DMS 273 treated with DMSO at 0.1 percent for 48 hours (cell line): Measurements from ENCODE around the gene FOXN3.
"Not testable (repeated sequence)": the region's sequence is repeated elsewhere in the genome, so short reads cannot be mapped to it uniquely, and the experiment has no call there.

ENCODE experiments used
- DNase-seq: peaks from one replicate; lab custom pipeline; 2025; lab: John Stamatoyannopoulos, UW

Gene FOXN3

DNA sequence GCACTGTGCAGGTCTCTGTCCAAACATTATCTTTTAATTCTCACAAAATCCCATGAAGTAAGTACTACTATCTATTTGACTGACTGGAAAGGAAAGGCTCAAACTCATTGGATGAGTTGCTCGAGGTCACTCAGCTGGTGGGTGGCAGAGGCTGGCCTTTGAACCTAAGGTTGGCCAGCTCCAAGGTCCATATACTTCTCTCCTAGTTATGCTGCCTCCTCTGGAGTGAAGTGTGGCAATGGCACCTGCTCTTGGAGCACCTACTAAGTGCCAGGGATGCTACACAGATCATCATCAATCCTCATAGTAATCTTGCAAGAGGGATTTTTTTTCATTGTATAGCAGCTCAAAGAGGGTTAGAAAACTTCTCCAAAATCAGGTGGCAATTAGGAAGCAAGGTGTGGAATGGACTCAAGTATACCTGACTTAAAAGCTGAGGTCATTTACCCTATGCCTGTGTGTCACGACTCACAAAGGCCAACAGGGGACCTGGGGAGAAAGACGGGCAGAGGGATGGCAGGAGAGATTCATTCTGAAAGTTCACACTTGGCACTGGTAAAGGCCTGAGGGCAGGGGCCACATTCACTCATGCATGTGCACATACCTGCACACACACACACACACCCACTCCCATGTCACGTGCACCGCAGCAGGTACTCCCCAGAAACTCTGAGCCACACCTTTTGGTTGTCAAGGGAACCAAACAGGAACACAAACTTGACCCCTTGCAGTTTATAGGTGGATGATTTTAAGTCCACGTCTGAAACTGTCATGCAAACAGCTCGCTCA, 146.4 kb downstream of the FOXN3 start:
- DNase-seq, result no peak

DNA sequence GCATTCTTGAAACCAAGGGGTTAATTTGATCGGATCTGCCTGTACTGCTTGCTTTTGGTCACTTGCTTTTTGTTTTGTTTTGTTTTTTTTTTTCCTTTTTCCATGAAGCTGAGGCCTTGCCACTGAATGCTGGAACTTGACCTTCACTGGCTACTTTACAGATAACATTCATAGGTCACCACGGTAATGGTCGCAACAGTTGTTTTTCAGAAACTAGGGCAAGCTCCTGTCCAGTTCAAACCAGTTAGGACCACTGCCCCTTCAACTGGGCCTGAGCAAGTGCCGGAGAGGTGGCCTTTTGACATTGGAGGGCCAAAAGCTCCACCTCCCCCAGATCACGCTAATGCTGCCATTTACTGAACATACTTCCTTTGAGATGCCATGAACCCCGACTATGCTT, 147.6 kb downstream of the FOXN3 start:
- DNase-seq, result no peak

DNA sequence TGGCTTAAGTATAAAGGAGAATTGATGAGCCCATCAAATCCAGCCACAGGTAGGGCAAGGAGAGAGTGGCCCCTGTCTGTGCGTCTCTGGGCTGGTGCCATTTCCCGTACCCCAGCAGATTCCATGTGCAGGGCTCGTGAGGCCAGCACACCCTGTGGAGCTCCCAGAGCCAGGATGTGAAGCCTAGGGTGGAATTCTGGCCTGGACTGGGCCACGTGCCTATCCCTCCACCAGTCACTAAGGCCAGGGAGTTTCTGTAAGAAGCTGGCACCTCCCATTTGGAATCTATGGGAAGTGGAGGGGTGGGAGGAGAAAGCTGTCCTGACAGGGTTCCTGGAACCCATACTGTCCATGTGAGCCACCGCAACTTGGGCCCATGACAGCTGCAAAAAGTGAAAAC, 148.5 kb downstream of the FOXN3 start:
- no peak for DNase-seq

DNA sequence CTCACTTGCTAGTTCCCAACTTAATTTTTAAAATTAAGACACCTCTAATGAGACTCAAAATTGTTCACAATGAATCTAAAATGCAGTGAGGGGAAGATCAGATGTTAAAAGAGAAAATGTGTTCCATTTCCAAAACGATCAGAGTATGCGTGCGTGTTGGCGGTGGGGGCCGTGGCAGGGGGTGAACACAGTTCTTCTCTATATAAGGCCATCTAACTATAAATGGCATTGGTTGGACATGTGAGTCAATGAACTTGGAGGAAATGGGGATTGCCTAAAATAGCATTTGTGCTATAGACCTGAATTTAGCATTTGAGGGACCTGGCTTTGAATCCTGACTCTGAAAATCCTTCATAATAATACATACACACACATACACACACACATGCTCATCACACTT, 149.4 kb downstream of the FOXN3 start:
- DNase-seq, result no peak

DNA sequence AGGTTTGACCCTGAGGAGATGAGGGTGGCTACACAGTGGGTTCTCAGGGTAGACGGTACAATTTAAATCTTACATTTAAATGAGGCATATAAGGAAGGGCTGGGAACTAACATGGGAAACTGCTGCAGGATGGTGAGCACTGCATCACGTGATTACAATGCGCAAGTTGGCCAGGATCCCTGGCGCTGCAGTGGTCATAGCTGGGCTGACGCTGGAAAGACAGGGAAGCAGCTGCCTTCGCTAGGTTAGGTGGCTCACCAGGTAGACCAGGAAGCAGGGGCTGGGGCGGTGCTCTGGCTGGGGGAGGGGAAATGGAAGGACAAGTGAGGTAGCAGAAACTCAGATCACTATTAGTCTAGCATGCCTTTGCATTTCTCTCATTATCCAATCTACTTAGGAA, 149.9 kb downstream of the FOXN3 start:
- no peak for DNase-seq

DNA sequence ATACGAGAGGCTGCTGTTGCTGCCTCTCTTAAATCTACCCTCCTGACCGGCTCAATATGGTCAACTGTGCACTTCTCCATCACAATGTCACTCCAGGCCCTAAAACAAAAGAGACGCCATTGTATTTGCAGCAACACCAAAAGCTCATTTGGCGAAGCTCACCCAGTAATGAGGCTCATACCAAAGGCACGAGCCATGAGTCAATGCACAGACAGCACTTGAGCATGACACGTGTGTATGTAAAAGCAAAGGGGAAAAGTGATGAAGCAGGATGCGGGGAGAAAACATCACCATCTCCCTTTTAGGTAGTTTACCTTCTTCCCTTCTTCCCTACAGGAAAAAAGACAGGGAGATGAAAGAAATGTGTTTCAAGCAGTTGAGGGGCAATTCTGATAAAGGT, 150.3 kb downstream of the FOXN3 start:
- DNase-seq, result no peak

DNA sequence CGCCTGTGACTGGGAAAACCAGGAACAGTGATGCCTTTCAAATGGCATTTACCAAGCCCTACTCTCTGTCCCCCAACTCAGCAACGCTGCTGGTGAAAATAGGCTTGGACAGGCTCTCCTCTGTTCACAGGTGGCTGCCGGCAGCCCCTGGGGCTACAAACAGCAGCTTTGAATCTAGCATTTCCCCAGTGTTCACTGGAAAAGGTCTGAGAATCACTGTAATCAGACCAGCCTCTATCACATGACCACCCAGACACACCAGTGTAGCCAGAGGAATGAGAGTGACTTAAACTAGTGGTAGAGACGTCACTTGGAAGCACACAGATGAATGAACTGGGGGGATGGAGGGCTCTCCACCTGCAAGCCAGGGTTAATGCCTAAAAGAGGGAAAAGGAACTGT, 151.8 kb downstream of the FOXN3 start:
- DNase-seq, result no peak

DNA sequence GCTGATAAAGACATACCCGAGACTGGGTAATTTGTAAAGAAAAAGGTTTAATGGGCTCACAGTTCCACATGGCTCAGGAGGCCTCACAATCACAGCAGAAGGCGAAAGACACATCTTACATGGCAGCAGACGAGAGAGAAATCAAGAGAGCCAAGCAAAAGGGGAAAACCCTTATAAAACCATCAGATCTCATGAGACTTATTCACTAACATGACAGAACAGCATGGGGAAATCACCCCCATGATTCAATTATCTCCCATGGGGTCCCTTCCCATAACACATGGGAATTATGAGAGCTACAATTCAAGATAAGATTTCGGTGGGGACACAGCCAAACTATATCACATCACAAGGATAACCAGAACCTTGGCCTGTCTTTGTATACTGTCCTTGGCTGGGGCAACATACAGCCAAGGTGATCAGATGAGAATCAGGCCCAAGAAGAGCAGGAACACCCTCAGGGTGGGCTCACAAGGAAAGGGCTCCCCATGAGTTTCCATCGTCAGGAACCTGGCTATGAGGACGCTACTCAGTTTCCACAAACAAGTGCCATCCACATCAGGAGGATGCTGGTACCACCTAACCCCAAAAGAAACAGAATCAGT, 152.7 kb downstream of the FOXN3 start:
- DNase-seq, result no peak

DNA sequence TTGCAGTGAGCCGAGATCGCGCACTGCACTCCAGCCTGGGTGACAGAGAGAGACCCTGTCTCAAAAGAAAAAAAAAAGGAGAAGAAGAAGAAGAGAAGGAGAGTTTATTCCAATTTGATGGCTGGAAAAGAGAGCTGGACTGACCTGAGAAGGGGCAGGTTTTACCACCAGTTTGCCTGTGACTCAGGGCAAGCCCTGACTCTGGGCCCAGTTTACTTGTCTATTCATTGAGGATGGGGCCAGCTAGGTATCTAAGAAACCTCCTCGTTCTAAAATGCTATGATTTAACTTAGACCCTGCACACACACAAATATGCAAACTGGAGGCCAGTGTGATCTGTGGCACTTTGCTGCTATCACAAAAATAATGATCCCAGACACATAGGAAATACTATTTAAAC, 155.0 kb downstream of the FOXN3 start:
- DNase-seq, result no peak

DNA sequence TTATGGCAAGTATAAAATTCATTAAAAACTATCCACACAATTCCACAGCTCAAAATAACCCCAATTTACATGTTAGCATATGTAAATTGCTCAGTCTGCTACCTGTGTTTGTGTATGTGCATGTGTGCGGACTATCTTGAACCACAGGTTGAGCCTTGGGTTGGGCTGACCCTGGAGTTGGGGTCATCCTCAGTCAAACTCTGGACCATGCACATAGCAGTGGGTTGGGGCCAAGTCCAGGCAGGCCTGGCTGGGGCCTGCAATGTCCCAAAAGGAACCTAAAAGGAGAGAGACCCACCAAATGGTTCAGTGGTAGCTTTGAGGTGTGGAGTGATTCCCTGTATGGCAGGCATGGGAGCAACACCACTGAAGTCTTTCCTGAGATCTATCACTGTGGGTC, 156.1 kb downstream of the FOXN3 start:
- DNase-seq, result no peak

DNA sequence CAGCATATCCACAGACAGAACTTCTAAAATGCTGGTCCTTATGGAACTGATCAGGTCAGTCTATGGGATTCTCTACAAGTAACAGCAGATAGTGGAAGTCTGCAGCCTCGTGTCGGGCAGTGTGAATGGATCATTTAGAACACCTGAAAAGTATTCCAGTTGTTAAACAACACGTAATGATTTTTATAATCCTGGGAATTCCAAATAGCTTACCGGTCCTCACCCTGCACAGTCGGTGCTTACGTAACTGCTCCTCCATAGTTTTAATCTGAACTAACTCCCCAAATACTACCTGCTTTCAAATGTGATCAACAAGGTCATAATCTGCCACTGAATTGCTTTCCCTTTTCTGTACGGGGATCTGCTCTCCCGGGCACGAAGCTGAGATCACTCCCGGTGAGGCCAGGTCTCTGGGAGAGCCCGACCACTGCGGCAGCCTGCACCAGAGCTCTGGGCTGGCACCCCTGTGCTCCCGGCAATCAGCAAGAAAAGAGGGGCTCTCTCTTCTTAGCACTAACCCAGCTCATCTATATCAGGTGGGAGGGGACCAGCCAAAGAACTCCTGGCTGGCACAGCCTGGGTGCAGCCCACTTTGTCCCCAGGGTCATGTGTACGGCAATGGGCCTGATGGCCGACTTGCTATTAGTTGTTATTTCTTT, 157.0 kb downstream of the FOXN3 start:
- no peak for DNase-seq

DNA sequence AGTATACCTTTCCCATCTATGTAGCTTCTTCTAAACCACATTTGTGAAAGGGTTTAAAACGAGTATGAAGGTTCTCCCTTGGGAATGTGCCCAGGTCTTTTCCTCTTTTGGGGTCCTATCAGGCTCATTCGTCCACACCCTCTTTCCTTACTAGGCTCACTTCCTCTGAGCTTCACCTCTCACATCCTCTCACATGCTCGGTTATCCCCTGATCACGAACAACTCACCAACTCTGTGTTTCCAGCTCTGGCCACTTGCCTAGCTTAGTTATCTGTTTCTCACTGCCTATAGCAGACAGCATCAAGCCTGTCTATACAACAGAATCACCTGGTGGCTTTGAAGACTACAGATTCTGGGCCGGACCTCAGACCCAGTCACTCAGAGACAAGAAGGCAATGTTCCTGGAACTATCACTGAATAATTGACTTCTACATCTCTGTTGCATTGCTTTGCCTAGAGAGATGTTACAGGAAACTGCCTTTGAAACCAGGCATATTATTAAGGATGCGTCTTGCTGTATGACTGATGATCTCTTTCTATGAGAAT, 158.2 kb downstream of the FOXN3 start:
- DNase-seq, result no peak

DNA sequence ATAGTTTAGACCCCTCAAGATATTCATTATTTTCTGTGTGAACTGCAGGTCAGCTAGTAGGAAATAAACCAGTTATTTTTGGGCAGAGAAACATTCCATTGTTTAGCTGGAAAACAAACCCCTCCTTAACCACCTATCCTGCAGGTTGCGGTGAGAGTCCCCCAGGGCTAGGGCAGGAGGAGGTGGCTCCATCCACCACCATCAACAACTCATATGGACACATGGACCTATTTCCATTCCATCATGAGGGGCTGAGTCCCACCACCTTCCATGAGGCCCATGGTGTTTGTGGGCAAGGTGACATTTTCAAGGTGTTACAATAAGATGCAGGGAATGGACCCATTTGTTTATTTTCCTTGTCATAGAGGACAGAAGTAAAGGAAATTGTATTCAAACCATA, 160.1 kb downstream of the FOXN3 start:
- DNase-seq, result no peak

DNA sequence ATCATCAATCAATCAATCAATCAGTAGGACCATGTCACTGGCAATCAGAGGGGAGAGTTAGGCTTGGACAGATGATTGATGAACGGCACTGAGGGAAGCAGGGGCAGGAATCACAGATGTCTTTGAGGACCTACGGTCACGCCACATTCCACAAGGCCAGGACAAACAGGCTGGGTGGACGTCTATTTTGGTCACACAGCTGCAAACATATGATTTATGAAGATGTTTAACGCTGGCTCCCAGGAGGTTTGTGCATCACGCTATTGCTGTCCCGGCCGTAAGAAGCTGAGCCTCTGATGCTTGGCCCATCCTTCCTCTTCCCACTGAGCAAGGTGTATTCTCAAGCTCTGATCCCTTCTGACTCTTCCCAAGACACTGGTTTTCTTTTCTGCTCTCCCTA, 160.8 kb downstream of the FOXN3 start:
- DNase-seq, result no peak

DNA sequence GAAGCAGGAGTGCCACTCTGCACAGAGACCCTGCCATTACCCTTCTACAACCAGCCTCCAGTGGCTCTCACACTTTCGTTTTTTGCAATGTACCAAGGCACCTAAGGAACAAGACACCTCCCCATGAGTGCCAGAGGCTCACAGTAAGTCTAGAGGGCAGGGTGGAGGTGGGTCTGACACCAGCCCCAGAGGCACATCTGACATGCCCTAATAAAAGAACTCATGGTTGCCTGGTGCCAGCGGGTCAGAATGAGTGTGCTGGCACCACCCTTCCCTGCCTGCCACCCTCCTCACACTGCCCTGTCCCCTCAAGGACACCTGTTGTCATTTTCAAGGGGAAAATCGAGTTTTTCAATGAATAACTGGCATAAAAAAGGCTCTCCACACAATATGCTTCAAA, 161.2 kb downstream of the FOXN3 start:
- DNase-seq, result no peak

DNA sequence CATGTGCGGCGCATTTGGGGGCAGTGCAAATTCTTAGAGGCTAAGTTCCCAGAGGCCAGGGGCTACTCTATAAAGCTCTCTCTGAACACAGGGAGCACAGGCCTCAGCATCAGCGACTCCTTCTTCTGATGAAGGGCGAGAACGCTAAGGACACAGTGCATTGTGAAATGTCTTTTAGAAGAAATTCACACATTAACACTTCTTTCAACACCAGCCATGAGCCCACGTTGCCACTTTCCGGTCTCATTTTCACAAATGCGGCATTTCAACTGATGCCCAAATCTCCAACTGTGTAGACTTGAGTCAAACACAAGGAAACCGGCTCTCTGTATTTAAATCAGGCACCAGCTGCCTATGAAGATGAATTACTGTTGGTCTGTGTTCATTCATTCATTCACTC, 162.0 kb downstream of the FOXN3 start:
- DNase-seq, result no peak

DNA sequence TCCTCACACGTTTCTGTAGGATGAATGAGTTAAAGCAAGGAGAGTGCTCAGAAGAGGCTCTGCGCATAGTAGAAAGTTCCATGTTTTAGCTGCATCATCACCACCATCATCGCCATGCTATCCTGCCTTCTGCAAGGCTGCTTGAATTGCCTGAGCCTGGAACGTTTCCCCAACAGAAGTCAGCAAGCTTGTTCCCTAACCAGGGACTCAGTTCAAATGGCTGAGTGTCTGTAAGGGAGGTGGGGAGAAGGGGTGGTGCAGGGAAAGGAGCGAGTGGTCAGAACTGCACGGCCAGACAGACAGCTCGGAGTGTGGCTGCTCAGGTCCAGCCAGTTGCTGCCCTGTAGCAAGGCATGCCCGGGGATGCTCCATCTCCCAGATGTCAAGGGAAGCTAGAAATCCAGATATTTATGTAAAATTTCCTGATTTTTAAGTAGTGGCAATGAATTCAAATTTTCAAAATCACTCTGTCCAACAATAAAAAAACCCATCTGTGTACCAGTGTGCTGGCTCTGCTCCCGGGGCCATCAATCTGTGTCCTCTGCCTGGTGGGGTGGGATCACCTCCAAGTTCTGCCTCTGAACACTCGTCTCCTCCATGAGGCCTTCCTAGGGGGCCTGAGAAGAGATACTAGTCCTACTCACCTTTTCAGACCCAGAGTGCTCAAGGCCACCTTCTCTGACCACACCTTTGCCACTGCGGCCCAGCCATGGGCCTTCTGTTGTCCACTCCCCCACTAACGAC, 162.7 kb downstream of the FOXN3 start:
- DNase-seq, result no peak

DNA sequence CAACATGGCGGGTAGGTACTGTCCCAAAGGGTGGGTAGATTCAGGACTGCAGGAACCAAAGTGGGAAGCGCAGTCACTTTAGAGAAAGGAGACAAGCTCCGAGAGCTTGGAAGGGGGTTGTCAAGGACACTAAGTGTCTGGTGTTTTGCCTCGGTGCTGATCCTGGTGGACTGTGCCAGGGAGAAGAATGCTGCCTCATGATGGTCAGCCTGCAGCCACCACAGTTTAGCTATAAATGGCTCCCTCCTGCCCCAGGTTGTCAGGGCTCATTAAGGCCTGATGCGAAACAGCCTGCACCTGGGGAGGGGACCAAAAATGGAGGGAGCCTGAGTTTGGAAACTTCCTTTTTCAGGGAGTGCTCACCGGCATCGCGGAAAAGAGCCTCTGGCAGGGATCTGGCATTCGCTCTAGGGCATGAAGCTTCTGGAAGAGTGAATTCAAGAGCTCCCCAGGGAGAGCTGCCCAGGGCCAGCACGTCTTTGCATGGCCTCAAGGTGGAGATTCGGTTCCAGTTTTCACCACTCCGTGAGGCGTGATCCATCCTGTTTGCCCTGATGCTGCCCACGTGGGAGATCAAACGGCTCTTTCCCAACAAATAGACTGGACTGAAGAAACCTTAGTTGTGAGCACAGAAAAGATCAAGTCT, 164.0 kb downstream of the FOXN3 start:
- DNase-seq, result no peak

DNA sequence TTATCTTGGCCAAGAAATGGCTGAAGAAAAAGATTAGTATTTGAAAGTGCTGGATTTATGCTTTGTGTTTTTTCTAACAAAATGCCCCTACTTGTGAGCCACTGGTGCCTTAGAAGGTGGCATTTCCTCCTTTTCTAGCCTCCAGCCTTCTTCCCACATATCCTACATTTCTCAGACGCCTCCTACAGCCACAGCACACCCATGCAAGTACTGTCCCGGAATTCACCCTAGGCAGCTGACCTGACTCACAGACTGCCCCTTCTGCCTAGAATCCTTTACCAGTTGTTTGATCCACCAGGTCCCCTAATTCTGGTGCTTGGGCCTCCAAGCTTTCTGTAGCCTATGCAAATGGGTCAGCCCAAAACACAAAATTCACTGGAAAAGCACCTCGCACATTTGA, 166.0 kb downstream of the FOXN3 start:
- DNase-seq, result no peak

DNA sequence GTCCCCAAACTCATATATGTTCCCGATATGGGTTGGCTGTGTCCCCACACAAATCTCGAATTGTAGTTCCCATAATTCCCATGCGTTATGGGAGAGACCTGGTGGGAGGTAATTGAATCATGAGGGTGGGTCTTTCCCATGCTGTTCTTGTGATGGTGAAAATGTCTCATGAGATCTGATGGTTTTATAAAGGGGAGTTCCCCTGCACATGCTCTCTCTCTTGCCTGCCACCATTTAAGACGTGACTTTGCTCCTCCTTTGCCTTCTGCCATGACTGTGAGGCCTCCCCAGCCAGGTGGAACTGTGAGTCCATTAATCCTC, 166.4 kb downstream of the FOXN3 start:
- not testable (repeated sequence) for DNase-seq

DNA sequence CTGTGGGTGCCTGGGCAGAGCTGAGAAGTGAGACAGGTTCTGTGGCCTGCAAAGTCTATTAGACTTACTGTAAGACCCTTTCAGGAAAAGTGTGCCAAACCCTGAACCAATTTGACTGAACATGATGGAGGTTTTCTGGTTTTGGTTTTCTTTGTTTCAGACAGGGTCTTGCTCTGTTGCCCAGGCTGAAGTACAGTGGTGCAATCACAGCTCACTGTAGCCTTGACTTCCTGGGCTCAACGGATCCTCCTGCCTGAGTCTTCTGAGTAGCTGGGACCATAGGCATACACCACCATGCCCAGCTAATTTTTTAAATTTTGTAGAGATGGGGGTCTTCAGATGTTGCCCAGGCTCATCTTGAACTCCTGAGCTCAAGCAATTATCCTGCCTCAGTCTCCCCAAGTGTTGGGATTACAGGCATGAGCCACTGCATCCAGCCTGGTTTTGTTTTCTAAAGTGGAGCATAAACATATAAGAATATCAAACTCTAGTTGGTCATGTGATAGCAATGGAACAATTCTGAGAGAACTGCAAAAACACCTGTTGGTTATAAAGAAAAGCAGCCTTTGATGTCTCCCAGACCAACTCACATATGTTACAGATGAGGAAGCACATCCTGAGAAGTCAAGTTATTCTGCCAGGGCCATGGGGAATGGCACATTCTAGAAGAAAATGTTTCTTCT, 166.9 kb downstream of the FOXN3 start:
- no peak for DNase-seq
